Measurements from ENCODE around the gene RYR2.
"Not testable (repeated sequence)": the region's sequence is repeated elsewhere in the genome, so short reads cannot be mapped to it uniquely, and the experiment has no call there.

RYR2 gene

GRCh38 chr1:237583270-237583669, 541.3 kb downstream of the RYR2 start:
- DNase-seq (ENCODE audit: extremely low spot score): no peak
- ChIA-PET POLR2A (no interaction called here), CTCF (interaction anchor here (1.5 kb wide), 1 partner anchor 23 kb away, joined by 3 read pairs; no protein-coding TSS in a partner anchor)
- no peak for TF ChIP-seq TARDBP (IDR thresholded peaks at IDR 0.05)
- TF ChIP-seq ZNF384 (IDR thresholded peaks at IDR 0.05): no peak
- TF ChIP-seq LEF1 (IDR thresholded peaks at IDR 0.05; ENCODE audit: borderline replicate concordance): no peak
- no peak for TF ChIP-seq SUZ12 (IDR thresholded peaks at IDR 0.05)
- no peak for TF ChIP-seq ARNT (IDR thresholded peaks at IDR 0.05)
- no peak for TF ChIP-seq PKNOX1 (IDR thresholded peaks at IDR 0.05)

GRCh38 chr1:237583756-237584155, 541.8 kb downstream of the RYR2 start:
- DNase-seq (ENCODE audit: extremely low spot score): no peak
- ChIA-PET CTCF (interaction anchor here (1.5 kb wide), 1 partner anchor 24 kb away, joined by 3 read pairs; no protein-coding TSS in a partner anchor), POLR2A (no interaction called here)
- TF ChIP-seq HDGF (IDR thresholded peaks at IDR 0.05; ENCODE audit: borderline replicate concordance): no peak
- TF ChIP-seq LEF1 (IDR thresholded peaks at IDR 0.05; ENCODE audit: borderline replicate concordance): no peak
- no peak for TF ChIP-seq PKNOX1 (IDR thresholded peaks at IDR 0.05)
- no peak for TF ChIP-seq SP1 (IDR thresholded peaks at IDR 0.05)
- no peak for TF ChIP-seq ZNF384 (IDR thresholded peaks at IDR 0.05)
- no peak for TF ChIP-seq NFRKB (IDR thresholded peaks at IDR 0.05)
- no peak for TF ChIP-seq BHLHE40 (IDR thresholded peaks at IDR 0.05; ENCODE audit: borderline replicate concordance)
- no peak for TF ChIP-seq ELF4 (IDR thresholded peaks at IDR 0.05)
- no peak for TF ChIP-seq CTBP1 (IDR thresholded peaks at IDR 0.05; ENCODE audit: borderline replicate concordance)
- no peak for TF ChIP-seq FOXM1 (IDR thresholded peaks at IDR 0.05; ENCODE audit: borderline replicate concordance)
- no peak for TF ChIP-seq ARNT (IDR thresholded peaks at IDR 0.05)
- no peak for TF ChIP-seq FOXA1 (IDR thresholded peaks at IDR 0.05)
- no peak for TF ChIP-seq TARDBP (IDR thresholded peaks at IDR 0.05)
- no peak for TF ChIP-seq L3MBTL2 (conservative IDR thresholded peaks at IDR 0.05)
- TF ChIP-seq SUZ12 (IDR thresholded peaks at IDR 0.05): no peak
- TF ChIP-seq FOXK2 (IDR thresholded peaks at IDR 0.05): no peak

- no peak for TF ChIP-seq L3MBTL2 (conservative IDR thresholded peaks at IDR 0.05)
- TF ChIP-seq ZNF384 (IDR thresholded peaks at IDR 0.05): no peak
- DNase-seq (ENCODE audit: extremely low spot score): no peak
- ChIA-PET POLR2A (no interaction called here), CTCF (interaction anchor here (0.6 kb wide), 2 partner anchors 116 to 209 kb away, joined by 3 to 4 read pairs; no protein-coding TSS in a partner anchor)
These were observed 548.4 kb downstream of the RYR2 start for GRCh38 chr1:237590386-237590785.

- CTCF ChIA-PET: no interaction called here
- no peak for DNase-seq (ENCODE audit: extremely low spot score)
- TF ChIP-seq FOXA1 (IDR thresholded peaks at IDR 0.05) (no peak), ARNT (IDR thresholded peaks at IDR 0.05) (no peak), PKNOX1 (IDR thresholded peaks at IDR 0.05) (no peak), FOXM1 (IDR thresholded peaks at IDR 0.05; ENCODE audit: borderline replicate concordance) (no peak), FOXK2 (IDR thresholded peaks at IDR 0.05) (no peak), TARDBP (IDR thresholded peaks at IDR 0.05) (no peak), NFRKB (IDR thresholded peaks at IDR 0.05) (no peak), HDGF (IDR thresholded peaks at IDR 0.05; ENCODE audit: borderline replicate concordance) (no peak), ZNF384 (IDR thresholded peaks at IDR 0.05) (no peak), L3MBTL2 (conservative IDR thresholded peaks at IDR 0.05) (no peak), CTBP1 (IDR thresholded peaks at IDR 0.05; ENCODE audit: borderline replicate concordance) (no peak), LEF1 (IDR thresholded peaks at IDR 0.05; ENCODE audit: borderline replicate concordance) (no peak), ELF4 (IDR thresholded peaks at IDR 0.05) (no peak), BHLHE40 (IDR thresholded peaks at IDR 0.05; ENCODE audit: borderline replicate concordance) (no peak), SUZ12 (IDR thresholded peaks at IDR 0.05) (no peak), SP1 (IDR thresholded peaks at IDR 0.05) (no peak)
- POLR2A ChIA-PET: no interaction called here
These were observed 549.4 kb downstream of the RYR2 start for GRCh38 chr1:237591353-237591752.

GRCh38 chr1:237603036-237603568, 561.1 kb downstream of the RYR2 start:
- DNase-seq (ENCODE audit: extremely low spot score); CTCF ChIA-PET; POLR2A ChIA-PET: not testable (repeated sequence)

GRCh38 chr1:237608433-237608832, 566.4 kb downstream of the RYR2 start:
- TF ChIP-seq TARDBP (IDR thresholded peaks at IDR 0.05): no peak
- TF ChIP-seq CTBP1 (IDR thresholded peaks at IDR 0.05; ENCODE audit: borderline replicate concordance): no peak
- TF ChIP-seq SUZ12 (IDR thresholded peaks at IDR 0.05): no peak
- TF ChIP-seq L3MBTL2 (conservative IDR thresholded peaks at IDR 0.05): no peak
- no peak for TF ChIP-seq PKNOX1 (IDR thresholded peaks at IDR 0.05)
- no peak for TF ChIP-seq FOXK2 (IDR thresholded peaks at IDR 0.05)
- no peak for TF ChIP-seq FOXA1 (IDR thresholded peaks at IDR 0.05)
- TF ChIP-seq ZNF384 (IDR thresholded peaks at IDR 0.05): no peak
- TF ChIP-seq NFRKB (IDR thresholded peaks at IDR 0.05): no peak
- no peak for TF ChIP-seq LEF1 (IDR thresholded peaks at IDR 0.05; ENCODE audit: borderline replicate concordance)
- TF ChIP-seq HDGF (IDR thresholded peaks at IDR 0.05; ENCODE audit: borderline replicate concordance): no peak
- TF ChIP-seq SP1 (IDR thresholded peaks at IDR 0.05): no peak
- no peak for TF ChIP-seq ELF4 (IDR thresholded peaks at IDR 0.05)
- CTCF ChIA-PET: no interaction called here
- POLR2A ChIA-PET: no interaction called here
- DNase-seq (ENCODE audit: extremely low spot score): no peak

Measured in HEK293T (cell line).